ENCODE results near the gene KLHDC8A. TPM values are rescaled to one million over a fixed set of nuclear protein-coding genes. Genes with fewer than 3 reads are reported as not detected.

KLHDC8A gene
- total RNA-seq, 2 experiments from 2014 or later, result not detected

DNA sequence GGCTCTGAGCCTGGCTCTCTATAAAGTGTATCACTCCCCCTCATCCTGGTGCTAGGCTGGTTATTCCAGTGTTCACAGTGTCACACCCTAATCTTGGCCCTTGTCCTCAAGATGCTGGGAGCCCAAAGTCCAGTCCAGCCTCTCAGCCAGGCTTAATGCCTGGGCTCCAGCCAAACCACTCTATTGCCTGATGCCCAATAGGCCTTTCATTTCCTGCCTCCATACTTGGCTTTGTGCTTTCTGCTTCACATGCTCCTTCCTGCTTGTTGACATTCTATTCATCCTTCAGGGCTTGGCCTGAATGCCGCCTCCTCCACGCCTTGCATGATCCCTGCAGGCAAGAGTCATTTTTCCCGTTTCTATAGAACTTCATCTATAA lies 1.7 kb downstream of the KLHDC8A start:
- CTCF ChIA-PET, result interaction anchor here (1.4 to 3.6 kb wide), 4 partner anchors 70 to 169 kb away, joined by 6 to 41 read pairs (median 19); no protein-coding TSS in a partner anchor
- Histone ChIP-seq H3K4me1 (ENCODE audit: insufficient read depth, low read length) (no peaks in the 10 kb centered on the region), H3K36me3 (ENCODE audit: insufficient read depth, low read length) (no peaks in the 10 kb centered on the region), H3K27me3 (ENCODE audit: control insufficient read depth in 1 of 2, insufficient read depth in 2 of 2, low read length in 2 of 2) (peaks cover 6 to 11% of the 10 kb centered on the region in 2 experiments), H3K9me3 (ENCODE audit: control insufficient read depth in 1 of 2, insufficient read depth in 1 of 2, low read length in 2 of 2) (no peaks in the 10 kb centered on the region), H3K4me3 (ENCODE audit: low read length) (no peak overlapping the region), H3K27ac (ENCODE audit: low read depth in 1 of 2, low read length in 2 of 2) (no peak overlapping the region)
- H3K9me3 Mint-ChIP-seq, result no peaks in the 10 kb centered on the region
- no peak overlapping the region for H3K4me3 Mint-ChIP-seq
- intact Hi-C loops (cut with DNase I, micrococcal nuclease), result loop anchor here (2.0 to 5.0 kb wide), 3 partner anchors 77 to 170 kb away; no protein-coding TSS in a partner anchor
- TF ChIP-seq, protein P1, sequence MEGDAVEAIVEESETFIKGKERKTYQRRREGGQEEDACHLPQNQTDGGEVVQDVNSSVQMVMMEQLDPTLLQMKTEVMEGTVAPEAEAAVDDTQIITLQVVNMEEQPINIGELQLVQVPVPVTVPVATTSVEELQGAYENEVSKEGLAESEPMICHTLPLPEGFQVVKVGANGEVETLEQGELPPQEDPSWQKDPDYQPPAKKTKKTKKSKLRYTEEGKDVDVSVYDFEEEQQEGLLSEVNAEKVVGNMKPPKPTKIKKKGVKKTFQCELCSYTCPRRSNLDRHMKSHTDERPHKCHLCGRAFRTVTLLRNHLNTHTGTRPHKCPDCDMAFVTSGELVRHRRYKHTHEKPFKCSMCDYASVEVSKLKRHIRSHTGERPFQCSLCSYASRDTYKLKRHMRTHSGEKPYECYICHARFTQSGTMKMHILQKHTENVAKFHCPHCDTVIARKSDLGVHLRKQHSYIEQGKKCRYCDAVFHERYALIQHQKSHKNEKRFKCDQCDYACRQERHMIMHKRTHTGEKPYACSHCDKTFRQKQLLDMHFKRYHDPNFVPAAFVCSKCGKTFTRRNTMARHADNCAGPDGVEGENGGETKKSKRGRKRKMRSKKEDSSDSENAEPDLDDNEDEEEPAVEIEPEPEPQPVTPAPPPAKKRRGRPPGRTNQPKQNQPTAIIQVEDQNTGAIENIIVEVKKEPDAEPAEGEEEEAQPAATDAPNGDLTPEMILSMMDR (IDR thresholded peaks at IDR 0.05), result no peak
- DNase-seq, result no peak
- H3K36me3 Mint-ChIP-seq (ENCODE audit: low read depth), result no peaks in the 10 kb centered on the region
- H3K4me1 Mint-ChIP-seq (ENCODE audit: low read depth), result no peaks in the 10 kb centered on the region
- POLR2A ChIA-PET, result interaction anchor here (1.2 to 1.5 kb wide), 2 partner anchors 70 to 80 kb away, joined by 4 to 6 read pairs; no protein-coding TSS in a partner anchor
- ATAC-seq (ENCODE audit: poor library complexity), result no peak
- H3K27me3 Mint-ChIP-seq, result peaks cover 13% of the 10 kb centered on the region
- no peak overlapping the region for H3K27ac Mint-ChIP-seq

- peak; percentile 34 to 82 (median 52) for DNase-seq
- H3K27me3 Mint-ChIP-seq, result peaks cover 15% of the 10 kb centered on the region
- no peak overlapping the region for H3K27ac Mint-ChIP-seq
- Histone ChIP-seq H3K4me3 (ENCODE audit: low read length) (no peak overlapping the region), H3K27ac (ENCODE audit: low read depth in 1 of 2, low read length in 2 of 2) (no peak overlapping the region), H3K27me3 (ENCODE audit: control insufficient read depth in 1 of 2, insufficient read depth in 2 of 2, low read length in 2 of 2) (peaks cover 6 to 11% of the 10 kb centered on the region in 2 experiments), H3K4me1 (ENCODE audit: insufficient read depth, low read length) (no peaks in the 10 kb centered on the region), H3K36me3 (ENCODE audit: insufficient read depth, low read length) (no peaks in the 10 kb centered on the region), H3K9me3 (ENCODE audit: control insufficient read depth in 1 of 2, insufficient read depth in 1 of 2, low read length in 2 of 2) (no peaks in the 10 kb centered on the region)
- ChIA-PET POLR2A (interaction anchor here (0.8 to 1.5 kb wide), 5 partner anchors 69 to 131 kb away, joined by 3 to 8 read pairs (median 6); no protein-coding TSS in a partner anchor), CTCF (interaction anchor here (0.6 to 3.6 kb wide), 14 partner anchors 8 to 357 kb away, joined by 3 to 41 read pairs (median 4); no protein-coding TSS in a partner anchor)
- H3K36me3 Mint-ChIP-seq (ENCODE audit: low read depth), result no peaks in the 10 kb centered on the region
- TF ChIP-seq, protein P1 (IDR thresholded peaks at IDR 0.05), result peak; percentile 95
- intact Hi-C loops (cut with DNase I, micrococcal nuclease), result loop anchor here (1.0 to 5.0 kb wide), 5 partner anchors 78 to 170 kb away; no protein-coding TSS in a partner anchor
- peak; percentile 83 for ATAC-seq (ENCODE audit: poor library complexity)
- H3K4me3 Mint-ChIP-seq, result no peak overlapping the region
- H3K4me1 Mint-ChIP-seq (ENCODE audit: low read depth), result no peaks in the 10 kb centered on the region
- no peaks in the 10 kb centered on the region for H3K9me3 Mint-ChIP-seq
Measured at GRCh38 chr1:205354259-205355074, 2.3 kb downstream of the KLHDC8A start.

- H3K36me3 ChIP-seq (ENCODE audit: insufficient read depth, low read length), result no peaks in the 10 kb centered on the region
- no peak overlapping the region for H3K4me3 ChIP-seq (ENCODE audit: low read length)
- peaks cover 2 to 7% of the 10 kb centered on the region in 2 experiments for H3K27me3 ChIP-seq (ENCODE audit: control insufficient read depth in 1 of 2, insufficient read depth in 2 of 2, low read length in 2 of 2)
- TF ChIP-seq, protein P1 (IDR thresholded peaks at IDR 0.05), result no peak
- DNase-seq (no peak), ATAC-seq (ENCODE audit: poor library complexity) (no peak)
- H3K4me1 ChIP-seq (ENCODE audit: insufficient read depth, low read length), result no peaks in the 10 kb centered on the region
- intact Hi-C loops (cut with DNase I, micrococcal nuclease), result loop anchor here (1.0 to 2.0 kb wide), 4 partner anchors 131 to 171 kb away; no protein-coding TSS in a partner anchor
- no peaks in the 10 kb centered on the region for H3K4me1 Mint-ChIP-seq (ENCODE audit: low read depth)
- H3K36me3 Mint-ChIP-seq (ENCODE audit: low read depth), result no peaks in the 10 kb centered on the region
- H3K27ac ChIP-seq (ENCODE audit: low read depth in 1 of 2, low read length in 2 of 2), result no peak overlapping the region
- H3K4me3 Mint-ChIP-seq, result no peak overlapping the region
- peaks cover 19% of the 10 kb centered on the region for H3K27me3 Mint-ChIP-seq
- H3K27ac Mint-ChIP-seq, result no peak overlapping the region
- H3K9me3 ChIP-seq (ENCODE audit: control insufficient read depth in 1 of 2, insufficient read depth in 1 of 2, low read length in 2 of 2), result no peaks in the 10 kb centered on the region
- POLR2A ChIA-PET, result interaction anchor here (0.8 to 1.5 kb wide), 5 partner anchors 68 to 132 kb away, joined by 3 to 8 read pairs (median 6); no protein-coding TSS in a partner anchor
- CTCF ChIA-PET, result interaction anchor here (0.6 to 3.6 kb wide), 15 partner anchors 9 to 358 kb away, joined by 3 to 41 read pairs (median 4); no protein-coding TSS in a partner anchor
- H3K9me3 Mint-ChIP-seq, result no peaks in the 10 kb centered on the region
Measured at GRCh38 chr1:205353612-205354011, 3.1 kb downstream of the KLHDC8A start.
